ENCODE results near the gene CDH22. TPM values are rescaled to one million over a fixed set of nuclear protein-coding genes. Genes with fewer than 3 reads are reported as not detected.
A peak's percentile ranks its signal among the peaks of the same experiment; 100 is the strongest.

Gene CDH22
- total RNA-seq, 2 donors from 2014 or later: 0.22 to 0.77 TPM

GRCh38 chr20:46215913-46216707, 92.2 kb downstream of the CDH22 start:
- TF ChIP-seq CTCF (conservative IDR thresholded peaks at IDR 0.05): no peak
- Mint-ChIP-seq H3K27me3 (ENCODE audit: insufficient read depth) (peaks cover 10% of the 10 kb centered on the region), H3K4me3 (no peak overlapping the region), H3K4me1 (peaks cover 18% of the 10 kb centered on the region), H3K9me3 (no peaks in the 10 kb centered on the region), H3K27ac (peak overlapping the region; percentile 48), H3K36me3 (ENCODE audit: low read depth) (no peaks in the 10 kb centered on the region)
- Histone ChIP-seq H3K36me3 (ENCODE audit: control insufficient read depth, insufficient read depth, low read length) (no peaks in the 10 kb centered on the region), H3K27me3 (ENCODE audit: control insufficient read depth, insufficient read depth, low read length, poor library complexity, severe bottlenecking) (no peaks in the 10 kb centered on the region), H3K9me3 (ENCODE audit: control insufficient read depth, low read length) (no peaks in the 10 kb centered on the region), H3K4me3 (ENCODE audit: low read length) (no peak overlapping the region), H3K27ac (ENCODE audit: low read depth, low read length) (peak overlapping the region; percentile 56), H3K9ac (ENCODE audit: extremely low read depth, low read length, poor library complexity, severe bottlenecking) (peak overlapping the region; percentile 38), H3K4me1 (ENCODE audit: control insufficient read depth, insufficient read depth, low read length) (peaks cover 9% of the 10 kb centered on the region)
- WGBS, 2 experiments (ENCODE audit: insufficient coverage in 1 of 2, insufficient read length in 1 of 2): 26 to 32% methylated on average over 8 to 17 of the region's 17 CpGs
- DNase-seq: peak; percentile 99

DNA sequence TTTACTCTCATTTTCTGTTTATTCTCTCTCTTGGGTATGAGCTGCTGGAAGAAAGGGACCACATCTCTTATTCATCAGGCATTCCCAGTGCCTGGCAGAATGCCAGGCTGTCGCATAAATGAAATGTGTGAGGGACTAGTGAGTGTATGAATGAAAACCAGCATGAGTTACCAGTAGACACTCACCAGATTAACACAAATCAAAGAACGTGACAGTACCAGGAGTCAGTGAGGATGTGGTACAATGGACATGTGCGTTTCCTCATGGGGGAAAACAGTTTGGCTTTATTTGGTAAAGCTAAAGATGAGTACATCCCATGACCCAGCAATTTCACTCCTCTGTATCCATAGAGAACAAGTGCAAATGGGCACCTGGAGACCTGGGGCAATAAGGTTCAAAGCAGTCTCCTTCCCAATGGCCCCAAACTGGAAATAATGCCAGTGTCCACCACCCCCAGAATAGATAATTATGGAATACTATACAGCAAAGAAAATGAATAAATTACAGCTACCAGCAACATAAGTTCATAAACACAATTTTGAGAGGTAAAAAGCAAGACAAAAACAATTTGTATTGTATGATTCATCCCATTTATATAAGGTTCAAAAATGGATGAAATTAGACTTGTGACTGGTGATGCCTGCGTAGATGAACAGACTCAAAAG, 93.3 kb downstream of the CDH22 start:
- Histone ChIP-seq H3K4me3 (ENCODE audit: low read length) (no peak overlapping the region), H3K9me3 (ENCODE audit: control insufficient read depth, low read length) (no peaks in the 10 kb centered on the region), H3K27me3 (ENCODE audit: control insufficient read depth, insufficient read depth, low read length, poor library complexity, severe bottlenecking) (no peaks in the 10 kb centered on the region), H3K9ac (ENCODE audit: extremely low read depth, low read length, poor library complexity, severe bottlenecking) (no peak overlapping the region), H3K27ac (ENCODE audit: low read depth, low read length) (peak overlapping the region; percentile 58), H3K36me3 (ENCODE audit: control insufficient read depth, insufficient read depth, low read length) (no peaks in the 10 kb centered on the region), H3K4me1 (ENCODE audit: control insufficient read depth, insufficient read depth, low read length) (peaks cover 15% of the 10 kb centered on the region)
- no peaks in the 10 kb centered on the region for H3K9me3 Mint-ChIP-seq
- no peak overlapping the region for H3K4me3 Mint-ChIP-seq
- no peaks in the 10 kb centered on the region for H3K36me3 Mint-ChIP-seq (ENCODE audit: low read depth)
- H3K4me1 Mint-ChIP-seq: peaks cover 23% of the 10 kb centered on the region
- peaks cover 12% of the 10 kb centered on the region for H3K27me3 Mint-ChIP-seq (ENCODE audit: insufficient read depth)
- no peak for TF ChIP-seq CTCF (conservative IDR thresholded peaks at IDR 0.05)
- WGBS, 2 experiments (ENCODE audit: insufficient coverage in 1 of 2, insufficient read length in 1 of 2): 94 to 97% methylated on average over 3 to 4 of the region's 4 CpGs
- H3K27ac Mint-ChIP-seq: no peak overlapping the region
- DNase-seq: no peak

- WGBS, 2 experiments (ENCODE audit: insufficient coverage in 1 of 2, insufficient read length in 1 of 2): 89 to 94% methylated on average over 8 of the region's 8 CpGs
- no peak overlapping the region for H3K9ac ChIP-seq (ENCODE audit: extremely low read depth, low read length, poor library complexity, severe bottlenecking)
- Mint-ChIP-seq H3K9me3 (no peaks in the 10 kb centered on the region), H3K36me3 (ENCODE audit: low read depth) (no peaks in the 10 kb centered on the region), H3K27ac (no peak overlapping the region), H3K4me3 (no peak overlapping the region), H3K4me1 (peaks cover 26% of the 10 kb centered on the region), H3K27me3 (ENCODE audit: insufficient read depth) (peaks cover 18% of the 10 kb centered on the region)
- TF ChIP-seq CTCF (conservative IDR thresholded peaks at IDR 0.05): no peak
- peak overlapping the region; percentile 58 for H3K27ac ChIP-seq (ENCODE audit: low read depth, low read length)
- H3K36me3 ChIP-seq (ENCODE audit: control insufficient read depth, insufficient read depth, low read length): no peaks in the 10 kb centered on the region
- no peak for DNase-seq
- H3K4me1 ChIP-seq (ENCODE audit: control insufficient read depth, insufficient read depth, low read length): peaks cover 15% of the 10 kb centered on the region
- H3K27me3 ChIP-seq (ENCODE audit: control insufficient read depth, insufficient read depth, low read length, poor library complexity, severe bottlenecking): no peaks in the 10 kb centered on the region
- no peaks in the 10 kb centered on the region for H3K9me3 ChIP-seq (ENCODE audit: control insufficient read depth, low read length)
- no peak overlapping the region for H3K4me3 ChIP-seq (ENCODE audit: low read length)
Observed at GRCh38 chr20:46213946-46214823, 94.1 kb downstream of the CDH22 start.
